ENCODE data around the gene TBC1D23. TPM values are rescaled to one million over a fixed set of nuclear protein-coding genes. Genes with fewer than 3 reads are reported as not detected.
"Not testable (repeated sequence)": the region's sequence is repeated elsewhere in the genome, so short reads cannot be mapped to it uniquely, and the experiment has no call there.

Gene TBC1D23
- total RNA-seq, 1 experiment from 2014 or later = 25.7 TPM

DNA sequence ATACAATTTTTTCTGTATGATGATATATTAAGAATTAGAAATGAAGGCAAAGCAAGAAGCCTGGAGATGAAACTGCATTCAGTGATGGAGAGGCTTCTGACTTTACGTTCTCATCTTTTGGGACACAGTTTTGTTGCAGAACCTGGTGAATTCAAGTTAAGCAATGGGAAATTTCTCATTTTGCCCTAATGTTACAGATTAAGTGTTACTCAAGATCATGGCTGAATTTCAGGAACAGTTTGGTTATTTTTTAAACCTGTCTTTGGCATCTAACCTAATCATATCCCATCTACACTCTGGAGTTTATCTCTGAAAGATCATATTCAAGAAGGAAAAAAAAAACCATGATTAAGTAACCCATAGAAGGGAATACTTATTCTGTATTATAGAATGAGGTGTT is 79.7 kb downstream of the TBC1D23 start:
- DNase-seq (ENCODE audit: low read depth) = no peak

GRCh38 chr3:100348727-100349126 is 87.9 kb downstream of the TBC1D23 start:
- no peak for DNase-seq (ENCODE audit: low read depth)

GRCh38 chr3:100351770-100352169 is 91.0 kb downstream of the TBC1D23 start:
- not testable (repeated sequence) for DNase-seq (ENCODE audit: low read depth)

GRCh38 chr3:100352296-100353231 is 91.8 kb downstream of the TBC1D23 start:
- DNase-seq (ENCODE audit: low read depth) = no peak

- DNase-seq (ENCODE audit: low read depth) = no peak
Observed at GRCh38 chr3:100354850-100355249, 94.1 kb downstream of the TBC1D23 start.

- no peak for DNase-seq (ENCODE audit: low read depth)
Observed at GRCh38 chr3:100358413-100358812, 97.6 kb downstream of the TBC1D23 start.

GRCh38 chr3:100359035-100359434 is 98.2 kb downstream of the TBC1D23 start:
- no peak for DNase-seq (ENCODE audit: low read depth)

DNA sequence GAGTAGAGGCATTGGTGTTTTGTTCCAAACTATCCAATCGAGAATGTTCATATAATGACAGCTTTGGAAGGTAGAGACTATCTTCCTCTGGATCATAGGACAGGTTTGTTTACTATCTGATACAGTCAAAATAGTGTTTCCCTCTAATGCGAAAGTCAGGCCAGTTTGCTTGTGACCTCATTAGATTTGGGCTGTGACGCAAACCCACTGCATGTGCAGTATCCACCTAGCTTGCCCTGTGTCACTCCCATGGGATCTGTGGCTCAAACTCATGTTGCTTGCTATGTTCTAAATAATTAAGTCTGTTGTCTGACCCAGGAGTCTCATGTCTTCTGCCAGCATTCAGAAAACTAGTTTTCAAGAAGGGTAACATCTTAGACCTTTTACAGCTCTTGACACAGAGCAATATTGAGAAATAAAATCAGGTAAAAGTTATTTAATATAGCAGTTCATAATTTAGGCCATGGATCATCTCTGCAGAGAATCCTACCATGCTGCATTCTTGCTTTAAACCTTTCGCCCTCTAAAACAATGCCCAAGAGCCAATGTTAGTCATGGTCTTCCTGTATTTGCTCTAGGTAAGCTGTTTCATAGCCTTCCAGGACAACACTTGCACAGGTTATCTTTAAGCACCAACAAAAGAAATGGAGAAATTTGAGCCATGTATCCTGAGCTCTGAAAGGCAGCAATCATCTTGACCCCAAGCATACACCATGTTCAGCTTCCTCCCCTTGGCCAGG is 100.1 kb downstream of the TBC1D23 start:
- DNase-seq (ENCODE audit: low read depth) = no peak

GRCh38 chr3:100361897-100362296 is 101.1 kb downstream of the TBC1D23 start:
- DNase-seq (ENCODE audit: low read depth) = no peak

DNA sequence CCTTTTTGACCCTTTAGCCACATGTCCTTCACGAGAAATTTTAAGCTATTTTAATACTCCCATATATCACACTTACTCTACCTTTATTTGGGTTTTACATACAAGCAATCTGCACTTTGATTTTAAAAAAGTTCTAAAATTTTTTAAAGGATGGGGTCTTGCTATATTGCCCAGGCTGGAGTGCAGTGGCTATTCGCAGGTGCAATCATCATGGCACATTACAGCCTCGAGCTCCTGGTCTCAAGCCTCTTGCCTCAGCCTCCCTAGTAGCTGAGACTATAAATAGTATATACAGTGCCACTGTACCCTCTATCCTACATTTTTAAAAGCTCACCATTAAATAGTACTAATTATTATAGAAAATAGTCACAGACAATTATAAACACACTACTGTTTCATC is 103.6 kb downstream of the TBC1D23 start:
- DNase-seq (ENCODE audit: low read depth) = no peak

- no peak for DNase-seq (ENCODE audit: low read depth)
Observed at GRCh38 chr3:100366424-100366823, 105.6 kb downstream of the TBC1D23 start.

- DNase-seq (ENCODE audit: low read depth) = no peak
Observed at GRCh38 chr3:100368441-100368840, 107.6 kb downstream of the TBC1D23 start.

- no peak for DNase-seq (ENCODE audit: low read depth)
Observed at GRCh38 chr3:100370756-100371155, 110.0 kb downstream of the TBC1D23 start.

DNA sequence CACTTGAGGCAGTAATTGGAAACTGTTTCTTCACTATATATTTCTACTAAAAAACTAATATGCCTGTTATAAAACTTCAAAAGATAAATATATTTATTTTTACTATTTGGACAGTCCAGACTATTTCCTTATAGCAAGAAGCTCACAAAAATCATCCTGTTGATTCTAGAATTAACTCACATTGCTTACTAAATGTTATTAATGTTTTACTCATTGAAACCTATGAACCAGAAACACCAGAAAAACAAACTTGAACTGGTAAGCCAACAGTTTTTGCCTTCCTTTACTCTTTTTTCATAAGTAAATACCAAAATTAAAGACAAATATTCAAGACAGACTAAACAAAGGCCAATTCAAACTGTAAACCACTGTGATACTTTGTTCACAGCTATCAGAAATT is 113.7 kb downstream of the TBC1D23 start:
- DNase-seq (ENCODE audit: low read depth) = no peak

Other genes starting within 250 kb of the TBC1D23 start
- not detected in 2 replicates for gene FILIP1L, start 146.5 kb upstream of the TBC1D23 start, total RNA-seq (2014; rRNA removed; shearing (Covaris generic))
- gene NIT2, start 73.8 kb downstream of the TBC1D23 start, total RNA-seq (2014; rRNA removed; shearing (Covaris generic)) = 43.3 and 46.8 TPM in 2 replicates
- gene TOMM70, start 140.1 kb downstream of the TBC1D23 start, total RNA-seq (2014; rRNA removed; shearing (Covaris generic)) = 76.4 and 79.5 TPM in 2 replicates
- gene LNP1, start 140.5 kb downstream of the TBC1D23 start, total RNA-seq (2014; rRNA removed; shearing (Covaris generic)) = 5.2 and 6.7 TPM in 2 replicates
- 0.87 and 1.4 TPM in 2 replicates for gene TMEM45A, start 231.6 kb downstream of the TBC1D23 start, total RNA-seq (2014; rRNA removed; shearing (Covaris generic))